Uterus (tissue), 4 donors: ENCODE data around the gene FAM3D. TPM values are rescaled to one million over a fixed set of nuclear protein-coding genes. Genes with fewer than 3 reads are reported as not detected.

Source experiments
- DNase-seq, 2 donors: peaks; one replicate each; pipeline ENCODE4 v3.0.0-alpha.2; 2019 to 2020
- H3K27ac ChIP-seq, 2 donors: fragments of 200-600 bp; sonication (generic); 1 replicate in 1 of 2; 2 replicates in 1 of 2; pipeline ENCODE4 v1.5.1; 2016 to 2018
- H3K27me3 ChIP-seq, 2 donors: fragments of 200-600 bp; sonication (generic); one replicate each; pipeline ENCODE4 v1.5.1; 2018 to 2019; ENCODE audit warnings: control low read depth in 1 of 2
- H3K36me3 ChIP-seq, 2 donors: fragments of 200-600 bp; sonication (generic); one replicate each; pipeline ENCODE4 v1.5.1; 2019; ENCODE audit warnings: control low read depth in 1 of 2
- H3K4me1 ChIP-seq, 2 donors: fragments of 200-600 bp; sonication (generic); one replicate each; pipeline ENCODE4 v1.5.1; 2018 to 2019; ENCODE audit warnings: control low read depth in 1 of 2
- H3K4me3 ChIP-seq, 2 donors: fragments of 200-600 bp; sonication (generic); 1 replicate in 1 of 2; 2 replicates in 1 of 2; pipeline ENCODE4 v1.5.1; 2018 to 2019; ENCODE audit warnings: mild to moderate bottlenecking in 1 of 2
- H3K9me3 ChIP-seq, 2 donors: fragments of 200-600 bp; sonication (generic); one replicate each; pipeline ENCODE4 v1.5.1; 2019; ENCODE audit warnings: control low read depth in 1 of 2
- POLR2A ChIP-seq, 2 donors: fragments of 450-650 bp; IDR thresholded peaks; one replicate each; pipeline ENCODE4 v1.6.1; 2016; ENCODE audit warnings: antibody characterized with exemption in 2 of 2, mild to moderate bottlenecking in 1 of 2, moderate library complexity in 1 of 2
- intact Hi-C: fragments of 100-400 bp; cut with DNase I; formaldehyde crosslinking; loops from one replicate; pipeline ENCODE4 v1.15.1; 2023; ENCODE audit warnings: low total_unique reads
- total RNA-seq, 4 donors: library from RNA; depleted of rRNA in 3 of 4; stranded (reverse); fragments of >200 nt in 3 of 4; gene quantifications; one replicate each; pipeline versions ENCODE4 v1.1.0 to v1.2.4, GENCODE V29; 2014 to 2023
- TF ChIP-seq, protein P1 (sequence below), 4 experiments: fragments of 200-600 bp in 2 of 4; fragments of 450-650 bp in 2 of 4; sonication (generic) in 2 of 4; IDR thresholded peaks; one replicate each; pipeline ENCODE4 v1.5.1; 2016 to 2019; ENCODE audit warnings: antibody characterized with exemption in 4 of 4, mild to moderate bottlenecking in 2 of 4, moderate library complexity in 1 of 4
- donor health status: DM: yes; HTN: yes; CAD: no.

FAM3D gene
- total RNA-seq, 4 donors from 2014 or later = 0.83 TPM; not detected in 3

DNA sequence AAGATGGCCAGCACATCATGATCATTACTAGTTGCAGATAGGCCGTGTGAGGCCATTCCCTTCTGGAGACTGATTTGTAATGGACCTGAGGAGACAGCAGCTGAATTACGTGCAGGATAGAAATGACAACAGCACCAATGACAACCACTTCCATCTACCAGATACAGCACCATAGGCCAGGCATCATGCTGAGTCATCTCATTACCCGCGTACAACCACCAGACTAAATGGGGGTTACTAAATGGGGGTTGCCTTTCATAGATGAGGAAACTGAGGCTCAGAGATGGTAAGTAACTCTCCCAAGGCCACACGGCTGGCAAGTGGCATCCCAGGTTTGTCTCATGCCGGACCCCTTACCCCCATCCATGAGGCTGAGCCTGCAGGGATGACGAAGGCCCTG, 56.6 kb downstream of the FAM3D start:
- DNase-seq = no peak
- no peaks in the 10 kb centered on the region for H3K27me3 ChIP-seq
- H3K4me1 ChIP-seq = no peaks in the 10 kb centered on the region
- H3K4me3 ChIP-seq = no peak overlapping the region
- intact Hi-C loops = no loop called here
- TF ChIP-seq, protein P1, sequence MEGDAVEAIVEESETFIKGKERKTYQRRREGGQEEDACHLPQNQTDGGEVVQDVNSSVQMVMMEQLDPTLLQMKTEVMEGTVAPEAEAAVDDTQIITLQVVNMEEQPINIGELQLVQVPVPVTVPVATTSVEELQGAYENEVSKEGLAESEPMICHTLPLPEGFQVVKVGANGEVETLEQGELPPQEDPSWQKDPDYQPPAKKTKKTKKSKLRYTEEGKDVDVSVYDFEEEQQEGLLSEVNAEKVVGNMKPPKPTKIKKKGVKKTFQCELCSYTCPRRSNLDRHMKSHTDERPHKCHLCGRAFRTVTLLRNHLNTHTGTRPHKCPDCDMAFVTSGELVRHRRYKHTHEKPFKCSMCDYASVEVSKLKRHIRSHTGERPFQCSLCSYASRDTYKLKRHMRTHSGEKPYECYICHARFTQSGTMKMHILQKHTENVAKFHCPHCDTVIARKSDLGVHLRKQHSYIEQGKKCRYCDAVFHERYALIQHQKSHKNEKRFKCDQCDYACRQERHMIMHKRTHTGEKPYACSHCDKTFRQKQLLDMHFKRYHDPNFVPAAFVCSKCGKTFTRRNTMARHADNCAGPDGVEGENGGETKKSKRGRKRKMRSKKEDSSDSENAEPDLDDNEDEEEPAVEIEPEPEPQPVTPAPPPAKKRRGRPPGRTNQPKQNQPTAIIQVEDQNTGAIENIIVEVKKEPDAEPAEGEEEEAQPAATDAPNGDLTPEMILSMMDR (IDR thresholded peaks at IDR 0.05) = no peak
- TF ChIP-seq POLR2A (IDR thresholded peaks at IDR 0.05) = no peak
- no peaks in the 10 kb centered on the region for H3K9me3 ChIP-seq
- no peaks in the 10 kb centered on the region for H3K36me3 ChIP-seq
- no peak overlapping the region for H3K27ac ChIP-seq

- no peak for TF ChIP-seq POLR2A (IDR thresholded peaks at IDR 0.05)
- TF ChIP-seq, protein P1 (IDR thresholded peaks at IDR 0.05) = no peak
- intact Hi-C loops = no loop called here
- Histone ChIP-seq H3K36me3 (no peaks in the 10 kb centered on the region), H3K4me1 (no peaks in the 10 kb centered on the region), H3K9me3 (no peaks in the 10 kb centered on the region), H3K4me3 (no peak overlapping the region), H3K27me3 (no peaks in the 10 kb centered on the region), H3K27ac (no peak overlapping the region)
- DNase-seq = no peak
Measured at GRCh38 chr3:58608648-58609047, 57.9 kb downstream of the FAM3D start.

DNA sequence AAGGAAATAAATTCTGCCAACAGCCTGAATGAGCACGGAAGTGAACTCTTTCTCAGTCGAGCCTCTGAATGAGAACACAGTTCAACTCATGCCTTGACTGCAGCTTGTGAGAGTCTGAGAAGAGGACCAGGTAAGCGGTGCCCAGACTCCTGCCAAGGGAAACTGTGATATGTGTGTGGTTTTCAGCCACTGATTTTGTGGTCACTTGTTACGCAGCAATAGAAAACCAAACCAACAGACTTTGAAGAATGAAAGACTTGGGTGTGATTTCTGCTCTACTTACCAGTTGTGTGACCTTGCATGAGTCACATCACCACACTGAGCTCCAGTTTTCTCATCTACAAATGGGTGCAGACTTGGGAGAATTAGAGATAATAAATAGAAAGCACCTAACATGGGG, 58.8 kb downstream of the FAM3D start:
- Histone ChIP-seq H3K27ac (no peak overlapping the region), H3K9me3 (no peaks in the 10 kb centered on the region), H3K4me1 (no peaks in the 10 kb centered on the region), H3K4me3 (no peak overlapping the region), H3K27me3 (no peaks in the 10 kb centered on the region), H3K36me3 (no peaks in the 10 kb centered on the region)
- DNase-seq = no peak
- no peak for TF ChIP-seq POLR2A (IDR thresholded peaks at IDR 0.05)
- TF ChIP-seq, protein P1 (IDR thresholded peaks at IDR 0.05) = no peak
- intact Hi-C loops = no loop called here

DNA sequence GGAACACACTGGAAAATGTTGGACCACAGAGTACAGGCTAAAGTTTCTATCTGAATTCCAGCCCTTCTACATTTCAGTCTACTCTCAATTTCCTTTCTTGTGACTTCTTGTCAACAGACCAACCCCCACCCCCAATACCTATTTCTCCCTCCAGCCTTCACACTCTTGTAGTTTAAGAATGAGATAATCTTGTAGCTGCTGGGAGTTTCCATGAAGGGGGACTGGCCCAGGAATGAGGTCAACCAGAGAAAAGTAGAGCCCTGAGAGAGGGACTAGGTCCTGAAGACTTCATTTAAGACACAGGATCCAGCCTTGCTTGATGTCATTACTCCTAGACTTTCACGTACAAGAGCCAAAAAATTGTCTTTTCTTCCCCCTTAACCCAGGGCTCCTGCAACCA, 59.9 kb downstream of the FAM3D start:
- TF ChIP-seq, protein P1 (IDR thresholded peaks at IDR 0.05) = no peak
- TF ChIP-seq POLR2A (IDR thresholded peaks at IDR 0.05) = no peak
- intact Hi-C loops = no loop called here
- Histone ChIP-seq H3K4me3 (no peak overlapping the region), H3K9me3 (no peaks in the 10 kb centered on the region), H3K36me3 (no peaks in the 10 kb centered on the region), H3K4me1 (no peaks in the 10 kb centered on the region), H3K27ac (no peak overlapping the region), H3K27me3 (no peaks in the 10 kb centered on the region)
- no peak for DNase-seq

DNA sequence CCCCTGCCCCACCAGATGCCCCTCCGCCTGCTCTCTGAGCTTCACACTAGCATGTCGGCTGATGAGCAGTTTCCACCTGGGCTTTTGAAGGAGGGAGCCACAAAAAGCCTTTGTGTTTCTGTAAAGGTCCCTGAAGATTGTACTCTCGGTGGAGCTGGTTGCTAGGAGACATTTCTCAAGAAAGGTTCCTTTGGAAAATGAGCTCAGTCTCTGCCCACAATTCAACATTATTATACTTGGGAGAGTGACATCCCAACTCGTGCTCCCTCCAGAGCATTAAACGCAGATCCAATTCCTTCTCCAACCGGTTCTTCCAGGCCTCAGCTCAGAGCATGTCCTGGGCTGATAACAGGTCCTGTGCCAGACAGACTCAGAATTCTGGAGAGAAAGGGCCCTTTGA, 62.5 kb downstream of the FAM3D start:
- intact Hi-C loops = no loop called here
- H3K9me3 ChIP-seq = no peaks in the 10 kb centered on the region
- H3K27me3 ChIP-seq = no peaks in the 10 kb centered on the region
- DNase-seq = no peak
- TF ChIP-seq POLR2A (IDR thresholded peaks at IDR 0.05) = no peak
- TF ChIP-seq, protein P1 (IDR thresholded peaks at IDR 0.05) = no peak
- no peak overlapping the region for H3K27ac ChIP-seq
- no peaks in the 10 kb centered on the region for H3K36me3 ChIP-seq
- no peaks in the 10 kb centered on the region for H3K4me1 ChIP-seq
- H3K4me3 ChIP-seq = no peak overlapping the region
